PC-3 (cell line): ENCODE data around the gene PKP3. TPM values are rescaled to one million over a fixed set of nuclear protein-coding genes. Genes with fewer than 3 reads are reported as not detected.

Source experiments
- ATAC-seq: fragments of 200-7000 bp; cut with Tn5 transposase; 2 replicates; pipeline ENCODE4 v1.9.1; 2020; ENCODE audit warnings: mild to moderate bottlenecking, moderate library complexity
- BruUV-seq: library from RNA; stranded (reverse); fragments of 400-500 nt; replicated peaks from 2 replicates; lab custom pipeline; 2021; lab: Mats Ljungman, UMichigan
- CTCF ChIA-PET: fragments of 300-600 bp; sonication (Branson Sonifier 250); formaldehyde crosslinking; loops from one replicate; lab custom pipeline; 2022; ENCODE audit warnings: antibody characterized with exemption; lab: Charles Lee
- POLR2A ChIA-PET: fragments of 300-600 bp; sonication (Branson Sonifier 250); formaldehyde crosslinking; loops from one replicate; lab custom pipeline; 2022; ENCODE audit warnings: antibody characterized with exemption; ENCODE audit not compliant: unreplicated experiment; lab: Charles Lee
- DNase-seq: peaks from one replicate; pipeline ENCODE4 v3.0.0-alpha.2; 2015
- H2AFZ ChIP-seq: fragments of 300-600 bp; sonication (generic); 2 replicates; pipeline ENCODE4 v1.6.0; 2016; ENCODE audit warnings: antibody characterized with exemption, low read length
- H3F3A ChIP-seq: fragments of 300-600 bp; sonication (generic); one replicate; pipeline ENCODE4 v1.6.0; 2017; ENCODE audit warnings: antibody characterized with exemption, low read length, control low read depth, mild to moderate bottlenecking; ENCODE audit not compliant: unreplicated experiment
- H3K27ac ChIP-seq: fragments of 300-600 bp; sonication (generic); 2 replicates; pipeline ENCODE4 v1.5.1; 2016; ENCODE audit warnings: mild to moderate bottlenecking, low read length
- H3K27me3 ChIP-seq: fragments of 300-600 bp; sonication (generic); 2 replicates; pipeline ENCODE4 v1.6.1; 2016; ENCODE audit warnings: low read length, mixed read lengths
- H3K36me3 ChIP-seq: fragments of 300-600 bp; sonication (generic); 2 replicates; pipeline ENCODE4 v1.6.1; 2016; ENCODE audit warnings: low read depth, mixed run types, low read length, mixed read lengths
- H3K4me1 ChIP-seq: fragments of 300-600 bp; sonication (generic); 2 replicates; pipeline ENCODE4 v1.5.1; 2016; ENCODE audit warnings: low read length; ENCODE audit not compliant: insufficient read depth
- H3K4me2 ChIP-seq: fragments of 300-600 bp; sonication (generic); 2 replicates; pipeline ENCODE4 v1.6.0; 2016; ENCODE audit warnings: low read length
- H3K4me3 ChIP-seq: fragments of 300-600 bp; sonication (generic); 2 replicates; pipeline ENCODE4 v1.5.1; 2016; ENCODE audit warnings: mild to moderate bottlenecking, low read length, mixed read lengths
- H3K79me2 ChIP-seq: fragments of 300-600 bp; sonication (generic); 2 replicates; pipeline ENCODE4 v1.6.1; 2017; ENCODE audit warnings: low read length, mixed read lengths
- H3K9ac ChIP-seq: fragments of 300-600 bp; sonication (generic); 2 replicates; pipeline ENCODE4 v1.6.0; 2016; ENCODE audit warnings: mild to moderate bottlenecking, low read length
- H3K9me2 ChIP-seq: fragments of 300-600 bp; sonication (generic); replicated peaks from 2 replicates; pipeline ENCODE4 v1.6.1; 2016; ENCODE audit warnings: mixed run types, low read length, mixed read lengths
- H3K9me3 ChIP-seq: fragments of 300-600 bp; sonication (generic); 2 replicates; pipeline ENCODE4 v1.6.1; 2016; ENCODE audit warnings: low read length, mixed read lengths
- H4K20me1 ChIP-seq: fragments of 300-600 bp; sonication (generic); 2 replicates; pipeline ENCODE4 v1.6.1; 2016; ENCODE audit warnings: low read length, mixed read lengths
- CTCF ChIP-seq: fragments of 300-600 bp; sonication (generic); conservative IDR thresholded peaks from 2 replicates; pipeline ENCODE4 v1.5.1; 2017; ENCODE audit warnings: antibody characterized with exemption, low read depth, mild to moderate bottlenecking, low read length
- EZH2 ChIP-seq: fragments of 300-600 bp; sonication (generic); IDR thresholded peaks from one replicate; pipeline ENCODE4 v1.6.1; 2017; ENCODE audit warnings: antibody characterized with exemption, mild to moderate bottlenecking, low read length; ENCODE audit not compliant: unreplicated experiment
- EZH2phosphoT487 ChIP-seq: fragments of 300-600 bp; sonication (generic); IDR thresholded peaks from 2 replicates; pipeline ENCODE4 v1.6.1; 2018; ENCODE audit warnings: mild to moderate bottlenecking, antibody characterized with exemption, low read length, borderline replicate concordance
- intact Hi-C: fragments of 100-400 bp; cut with micrococcal nuclease; formaldehyde crosslinking; loops from 2 replicates; pipeline ENCODE4 v1.9.0; 2023
- total RNA-seq: library from RNA; depleted of rRNA; stranded (reverse); fragments of >200 nt; gene quantifications from 2 replicates; pipeline ENCODE4 v1.2.3, GENCODE V29; 2014

Gene PKP3
- total RNA-seq, 1 experiment from 2014 or later: 218 TPM

DNA sequence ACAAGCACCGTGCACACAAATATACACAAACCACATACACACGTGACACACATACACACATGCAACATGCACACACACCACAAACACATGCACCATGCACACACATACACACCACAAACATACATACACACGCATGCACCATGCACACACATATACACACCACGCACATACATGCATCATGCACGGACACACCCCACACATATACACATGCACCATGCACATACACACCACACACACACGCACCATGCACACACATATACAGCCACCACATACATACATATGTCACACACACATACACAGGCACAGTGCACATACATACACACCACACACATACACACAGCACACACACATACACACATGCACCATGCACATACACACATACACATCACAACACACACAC is 37.4 kb upstream of the PKP3 start:
- Histone ChIP-seq H3K4me3 (no peak overlapping the region), H3K27me3 (no peaks in the 10 kb centered on the region), H3F3A (no peaks in the 10 kb centered on the region), H3K36me3 (no peaks in the 10 kb centered on the region), H3K79me2 (no peaks in the 10 kb centered on the region), H3K9me2 (no peaks in the 10 kb centered on the region), H3K27ac (no peak overlapping the region), H2AFZ (no peak overlapping the region), H4K20me1 (no peaks in the 10 kb centered on the region), H3K4me2 (no peak overlapping the region), H3K9ac (no peak overlapping the region), H3K4me1 (peaks cover 9% of the 10 kb centered on the region), H3K9me3 (no peaks in the 10 kb centered on the region)
- intact Hi-C loops: loop anchor here (5.0 kb wide), 1 partner anchor 49 kb away; the partner anchor contains the start of gene IFITM2
- no peak for TF ChIP-seq EZH2phosphoT487
- no peak for TF ChIP-seq CTCF
- no peak for TF ChIP-seq EZH2
- ATAC-seq (no peak), DNase-seq (no peak)
- no TSS peak for BruUV-seq
- POLR2A ChIA-PET: no interaction called here
- CTCF ChIA-PET: no interaction called here

DNA sequence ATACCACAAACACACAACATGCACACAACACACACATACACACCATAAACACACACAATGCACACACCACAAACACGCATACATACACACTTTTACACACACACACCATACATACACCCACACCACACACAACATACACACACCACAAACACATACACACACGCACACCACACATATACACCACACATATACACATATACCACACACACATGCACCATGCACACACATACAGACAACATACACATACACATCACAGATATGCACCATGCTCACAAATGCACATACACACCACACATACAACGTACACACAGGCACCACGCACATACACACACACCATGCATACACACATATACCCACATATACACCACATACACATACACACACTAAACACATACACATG is 36.4 kb upstream of the PKP3 start:
- DNase-seq: no peak
- no peak overlapping the region for H3K9ac ChIP-seq
- no TSS peak for BruUV-seq
- H3K79me2 ChIP-seq: no peaks in the 10 kb centered on the region
- ChIA-PET POLR2A (no interaction called here), CTCF (no interaction called here)
- no peaks in the 10 kb centered on the region for H3K9me3 ChIP-seq
- H3K4me1 ChIP-seq: peaks cover 9% of the 10 kb centered on the region
- H2AFZ ChIP-seq: no peak overlapping the region
- no peaks in the 10 kb centered on the region for H3F3A ChIP-seq
- no peaks in the 10 kb centered on the region for H3K27me3 ChIP-seq
- H4K20me1 ChIP-seq: no peaks in the 10 kb centered on the region
- no peak overlapping the region for H3K4me3 ChIP-seq
- no peaks in the 10 kb centered on the region for H3K36me3 ChIP-seq
- intact Hi-C loops: loop anchor here (5.0 kb wide), 1 partner anchor 50 kb away; the partner anchor contains the start of gene IFITM2
- no peak overlapping the region for H3K4me2 ChIP-seq
- TF ChIP-seq EZH2phosphoT487: no peak
- no peaks in the 10 kb centered on the region for H3K9me2 ChIP-seq
- H3K27ac ChIP-seq: no peak overlapping the region
- ATAC-seq: no peak

- no peak overlapping the region for H3K27ac ChIP-seq
- H3K9me2 ChIP-seq: no peaks in the 10 kb centered on the region
- H2AFZ ChIP-seq: no peak overlapping the region
- CTCF ChIA-PET: no interaction called here
- no peaks in the 10 kb centered on the region for H4K20me1 ChIP-seq
- H3K9ac ChIP-seq: no peak overlapping the region
- H3K4me3 ChIP-seq: no peak overlapping the region
- DNase-seq (no peak), ATAC-seq (no peak)
- H3K9me3 ChIP-seq: no peaks in the 10 kb centered on the region
- H3K4me2 ChIP-seq: no peak overlapping the region
- H3K36me3 ChIP-seq: no peaks in the 10 kb centered on the region
- no peaks in the 10 kb centered on the region for H3F3A ChIP-seq
- no peaks in the 10 kb centered on the region for H3K27me3 ChIP-seq
- no peaks in the 10 kb centered on the region for H3K79me2 ChIP-seq
- peaks cover 7% of the 10 kb centered on the region for H3K4me1 ChIP-seq
- intact Hi-C loops: loop anchor here (5.0 kb wide), 1 partner anchor 51 kb away; the partner anchor contains the start of gene IFITM2
- no TSS peak for BruUV-seq
- POLR2A ChIA-PET: no interaction called here
- no peak for TF ChIP-seq EZH2phosphoT487
- no peak for TF ChIP-seq CTCF
- TF ChIP-seq EZH2: no peak
Measured at GRCh38 chr11:358129-358800, 35.7 kb upstream of the PKP3 start.
